ENCODE measurements around the gene DIPK1B.

DNA sequence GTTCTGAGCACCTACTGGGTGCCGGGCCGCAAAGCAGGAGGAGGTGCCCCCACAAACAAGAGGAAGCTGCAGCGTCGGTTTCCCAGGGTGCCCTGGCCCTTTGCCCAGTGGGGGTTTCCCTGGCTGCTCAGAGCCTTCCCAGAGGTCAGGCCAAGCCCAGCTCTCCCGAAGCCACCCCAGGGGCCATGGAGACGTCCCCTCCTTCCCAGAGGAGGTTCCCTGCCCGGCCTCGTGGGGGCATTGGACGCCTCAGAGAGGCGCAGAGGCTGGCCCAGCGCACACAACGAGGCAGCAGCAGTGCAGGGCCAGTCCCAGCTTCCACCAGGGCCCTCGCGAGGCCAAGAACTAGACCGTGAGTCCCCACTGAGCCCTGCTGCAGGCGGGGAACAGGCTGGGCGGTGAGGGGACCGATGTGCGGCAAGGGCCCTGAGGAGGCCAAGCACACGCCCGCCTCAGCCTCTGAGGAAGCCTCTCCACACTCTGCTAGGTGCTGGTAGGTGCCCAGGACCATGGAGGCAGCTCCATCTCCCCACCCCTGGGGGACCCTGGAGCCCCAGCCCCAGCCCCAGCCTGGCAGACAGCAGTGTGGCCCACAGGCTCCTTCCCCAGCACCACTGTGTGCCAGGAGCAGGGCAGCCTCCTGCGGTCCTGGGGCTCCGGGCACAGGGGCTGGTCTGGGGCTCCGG is 7.0 kb downstream of the DIPK1B start:
- TF ChIP-seq ZNF274 (IDR thresholded peaks at IDR 0.05; ENCODE audit: low read depth, low read length) (no peak), SUZ12 (IDR thresholded peaks at IDR 0.05; ENCODE audit: extremely low read depth, insufficient read depth, insufficient read length) (no peak), YY1 (IDR thresholded peaks at IDR 0.05; ENCODE audit: insufficient read depth, insufficient read length) (no peak)
